A549 (cell line): Measurements from ENCODE around the gene PAPPA. TPM values are rescaled to one million over a fixed set of nuclear protein-coding genes. Genes with fewer than 3 reads are reported as not detected.

Experiments used
- ATAC-seq, 2 experiments: fragments of 200-7000 bp in 1 of 2; fragments of >200 bp in 1 of 2; cut with Nextera tagmentation in 1 of 2; cut with Tn5 transposase in 1 of 2; 3 replicates each; pipeline versions ENCODE4 v1.8.0 to v1.9.1; 2018 to 2020; ENCODE audit warnings: mild to moderate bottlenecking in 1 of 2, moderate library complexity in 1 of 2
- CTCF ChIA-PET: fragments of 300-600 bp; sonication (Branson Sonifier 250); formaldehyde crosslinking; extraction: SDS; loops from one replicate; lab custom pipeline; 2021; ENCODE audit warnings: antibody characterized with exemption, inconsistent platforms; lab: Yijun Ruan, JAX
- POLR2A ChIA-PET: fragments of 350-600 bp; formaldehyde crosslinking; extraction: SDS; loops from one replicate; lab custom pipeline; 2021; ENCODE audit warnings: antibody characterized with exemption, inconsistent platforms; lab: Yijun Ruan, JAX
- DNase-seq, 2 experiments: peaks; one replicate each; pipeline versions ENCODE4 v3.0.0 to v3.0.0-alpha.2; 2011 to 2016; ENCODE audit warnings: low read depth in 1 of 2, low spot score in 1 of 2
- FAIRE-seq: peaks from 2 replicates; lab custom pipeline; 2011; peaks lifted over from hg19 to GRCh38; lab: Jason Lieb, UNC
- H3K27ac ChIP-seq, 2 experiments: fragments of >200 bp; sonication (Bioruptor Twin); formaldehyde crosslinking; 3 replicates each; pipeline ENCODE4 v1.5.1; 2016 to 2017
- H3K4me1 ChIP-seq: fragments of >200 bp; sonication (Bioruptor Twin); formaldehyde crosslinking; 3 replicates; pipeline ENCODE4 v1.6.1; 2016
- H3K4me2 ChIP-seq: fragments of >200 bp; sonication (Bioruptor Twin); formaldehyde crosslinking; 3 replicates; pipeline ENCODE4 v1.6.1; 2016
- H3K4me3 ChIP-seq: fragments of >200 bp; sonication (Bioruptor Twin); formaldehyde crosslinking; 3 replicates; pipeline ENCODE4 v1.5.1; 2016
- H3K9me3 ChIP-seq: fragments of >200 bp; sonication (Bioruptor Twin); formaldehyde crosslinking; 3 replicates; pipeline ENCODE4 v1.6.1; 2016
- CEBPB ChIP-seq, 2 experiments: fragments of >200 bp in 1 of 2; sonication (Bioruptor Twin) in 1 of 2; formaldehyde crosslinking in 1 of 2; IDR thresholded peaks; 2 replicates each; pipeline ENCODE4 v1.6.1; 2012 to 2016
- CHD4 ChIP-seq: fragments of 200-600 bp; sonication (generic); IDR thresholded peaks from 2 replicates; pipeline ENCODE4 v1.6.1; 2016; ENCODE audit warnings: antibody characterized with exemption, mild to moderate bottlenecking, borderline replicate concordance
- EP300 ChIP-seq, 2 experiments: fragments of >200 bp; sonication (Bioruptor Twin); formaldehyde crosslinking; IDR thresholded peaks; 2 replicates in 1 of 2; 3 replicates in 1 of 2; pipeline ENCODE4 v1.6.1; 2016 to 2017
- ESRRA ChIP-seq: fragments of 150-350 bp; IDR thresholded peaks from 2 replicates; pipeline ENCODE4 v1.6.1; 2014; ENCODE audit warnings: mild to moderate bottlenecking, low read length, borderline replicate concordance
- FOSB ChIP-seq: fragments of 250-450 bp; sonication (Bioruptor Pico); IDR thresholded peaks from 2 replicates; pipeline ENCODE4 v1.5.0; 2020; ENCODE audit warnings: mild to moderate bottlenecking, moderate library complexity
- FOSL2 ChIP-seq, 2 experiments: fragments of 450-650 bp in 1 of 2; fragments of >200 bp in 1 of 2; sonication (Bioruptor Twin) in 1 of 2; formaldehyde crosslinking; IDR thresholded peaks; 2 replicates each; pipeline versions ENCODE4 v1.5.0 to v1.6.1; 2016 to 2020; ENCODE audit warnings: mild to moderate bottlenecking in 1 of 2, moderate library complexity in 1 of 2
- JUN ChIP-seq, 2 experiments: fragments of >200 bp; sonication (Bioruptor Twin); formaldehyde crosslinking; IDR thresholded peaks; 2 replicates in 1 of 2; 3 replicates in 1 of 2; pipeline ENCODE4 v1.6.1; 2016 to 2017
- JUNB ChIP-seq: fragments of >200 bp; sonication (Bioruptor Twin); formaldehyde crosslinking; IDR thresholded peaks from 2 replicates; pipeline ENCODE4 v1.6.1; 2016
- KDM5A ChIP-seq: fragments of 200-600 bp; sonication (generic); IDR thresholded peaks from 2 replicates; pipeline ENCODE4 v1.6.1; 2016; ENCODE audit warnings: antibody characterized with exemption, mild to moderate bottlenecking
- NFE2L2 ChIP-seq: fragments of 150-350 bp; conservative IDR thresholded peaks from 2 replicates; pipeline ENCODE4 v1.6.1; 2014; ENCODE audit warnings: low read length
- NR3C1 ChIP-seq: fragments of >200 bp; sonication (Bioruptor Twin); formaldehyde crosslinking; IDR thresholded peaks from 3 replicates; pipeline ENCODE4 v1.6.1; 2017
- SREBF2 ChIP-seq: fragments of 450-650 bp; IDR thresholded peaks from 2 replicates; pipeline ENCODE4 v1.6.1; 2014; ENCODE audit warnings: mild to moderate bottlenecking, moderate library complexity
- ZFP36 ChIP-seq: fragments of 450-650 bp; IDR thresholded peaks from 2 replicates; pipeline ENCODE4 v1.6.1; 2014; ENCODE audit warnings: borderline replicate concordance; ENCODE audit not compliant: partially characterized antibody
- ZNF302 ChIP-seq: fragments of 250-450 bp; sonication (Bioruptor Pico); IDR thresholded peaks from 2 replicates; pipeline ENCODE4 v1.9.0; 2021; ENCODE audit warnings: inconsistent platforms, mild to moderate bottlenecking, moderate library complexity
- WGBS: methylation state at CpG from one replicate; pipeline ENCODE4 v1.1.6; 2017; ENCODE audit errors: missing lambda C conversion rate; 5-methylcytosine and 5-hydroxymethylcytosine counted together
- polyA plus RNA-seq, 4 experiments: library from polyadenylated mRNA; depleted of rRNA in 3 of 4; stranded (reverse); fragments of >200 nt; fragmentation: RNase III in 1 of 4; extraction: RNeasy Plus Mini Kit Qiagen cat#74134 plus additional on column Dnase treatment in 1 of 4; gene quantifications; 2 replicates in 3 of 4; 3 replicates in 1 of 4; pipeline ENCODE4 v1.2.3, GENCODE V29; 2011 to 2017
- TF ChIP-seq, protein P1 (sequence below): IDR thresholded peaks from 2 replicates; pipeline ENCODE4 v1.6.1; 2012
- TF ChIP-seq, protein P2 (sequence below): IDR thresholded peaks from 2 replicates; pipeline ENCODE4 v1.6.1; 2012
- TF ChIP-seq, protein P3 (sequence below): fragments of 450-650 bp; IDR thresholded peaks from 2 replicates; pipeline ENCODE4 v1.6.1; 2014; ENCODE audit warnings: antibody characterized with exemption

Gene PAPPA
- polyA plus RNA-seq, 2 of the 4 experiments (the other 2 are of a cell fraction) = 40.0 to 127 TPM

DNA sequence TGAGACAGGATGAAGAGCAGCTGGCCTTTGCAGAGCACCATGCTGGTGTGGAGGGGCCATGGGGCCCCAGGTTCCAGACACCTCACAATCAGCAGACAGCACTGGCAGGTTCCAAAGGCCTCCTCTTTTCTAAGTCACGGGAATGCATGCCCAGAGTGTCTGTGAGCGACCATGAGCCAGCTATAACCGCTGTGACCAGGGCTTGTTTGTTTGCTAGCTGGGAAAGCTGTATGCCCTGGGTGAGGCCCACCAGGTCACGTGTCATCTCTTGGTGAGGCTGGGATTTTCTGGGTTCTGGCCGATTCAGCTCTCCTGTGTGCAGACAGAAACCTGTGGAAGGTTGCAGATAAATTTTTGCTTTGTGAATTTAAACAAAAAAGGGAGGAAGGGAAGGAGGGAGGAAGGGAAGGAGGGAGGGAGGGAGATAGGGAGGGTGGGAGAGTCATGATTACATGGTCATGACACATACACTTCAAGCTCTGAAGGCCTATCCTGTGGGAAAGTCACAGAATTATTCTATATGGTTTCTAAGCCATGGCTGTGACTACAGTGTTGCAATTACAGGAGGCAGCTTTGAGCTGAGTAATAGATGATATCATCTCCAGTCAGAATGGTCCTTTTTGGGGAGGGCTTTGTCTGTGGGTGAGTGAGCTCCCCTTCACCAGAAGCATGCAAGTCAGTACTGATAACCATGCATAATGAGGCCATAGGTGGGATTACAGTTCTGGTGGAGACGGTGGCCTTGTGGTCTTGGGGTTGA lies 37.2 kb downstream of the PAPPA start:
- ATAC-seq (peak; percentile 34 to 67), DNase-seq (peak in 1 of 2 experiments; percentile 17), FAIRE-seq (no peak)
- Histone ChIP-seq H3K4me2 (peak overlapping the region; percentile 56), H3K4me3 (no peak overlapping the region), H3K9me3 (no peaks in the 10 kb centered on the region), H3K4me1 (peaks cover 86% of the 10 kb centered on the region), H3K27ac (peak overlapping the region; percentile 58 to 76)
- ChIA-PET POLR2A (interaction anchor here (0.6 to 1.5 kb wide), 6 partner anchors 13 to 518 kb away, joined by 3 to 5 read pairs (median 3); partner anchors contain the start of gene PAPPA), CTCF (interaction anchor here (1.5 to 1.6 kb wide), 3 partner anchors 14 to 597 kb away, joined by 4 to 8 read pairs (median 4); no protein-coding TSS in a partner anchor)
- TF ChIP-seq CEBPB (IDR thresholded peaks at IDR 0.05) (peak; percentile 55 to 64; a peak in 3 of 4 replicates), JUNB (peak; percentile 37; the same call in 1 of the 2 replicates), ZNF302 (no peak), ZFP36 (peak; percentile 28), EP300 (IDR thresholded peaks at IDR 0.05) (peak in 1 of 2 experiments; percentile 7; a peak in 1 of 5 replicates), FOSL2 (IDR thresholded peaks at IDR 0.05) (peak; percentile 15; the same call in 1 of the 2 replicates), FOSL2 (CRISPR knock-in tag; IDR thresholded peaks at IDR 0.05) (peak; percentile 29; the same call in 1 of the 2 replicates), FOSB (CRISPR knock-in tag) (no peak), SREBF2 (no peak), JUN (IDR thresholded peaks at IDR 0.05) (peak; percentile 5 to 12; a peak in 2 of 5 replicates)
- TF ChIP-seq, protein P1, sequence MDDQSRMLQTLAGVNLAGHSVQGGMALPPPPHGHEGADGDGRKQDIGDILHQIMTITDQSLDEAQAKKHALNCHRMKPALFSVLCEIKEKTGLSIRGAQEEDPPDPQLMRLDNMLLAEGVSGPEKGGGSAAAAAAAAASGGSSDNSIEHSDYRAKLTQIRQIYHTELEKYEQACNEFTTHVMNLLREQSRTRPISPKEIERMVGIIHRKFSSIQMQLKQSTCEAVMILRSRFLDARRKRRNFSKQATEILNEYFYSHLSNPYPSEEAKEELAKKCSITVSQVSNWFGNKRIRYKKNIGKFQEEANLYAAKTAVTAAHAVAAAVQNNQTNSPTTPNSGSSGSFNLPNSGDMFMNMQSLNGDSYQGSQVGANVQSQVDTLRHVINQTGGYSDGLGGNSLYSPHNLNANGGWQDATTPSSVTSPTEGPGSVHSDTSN = no peak
- TF ChIP-seq, protein P2, sequence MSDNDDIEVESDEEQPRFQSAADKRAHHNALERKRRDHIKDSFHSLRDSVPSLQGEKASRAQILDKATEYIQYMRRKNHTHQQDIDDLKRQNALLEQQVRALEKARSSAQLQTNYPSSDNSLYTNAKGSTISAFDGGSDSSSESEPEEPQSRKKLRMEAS = no peak
- TF ChIP-seq, protein P3, sequence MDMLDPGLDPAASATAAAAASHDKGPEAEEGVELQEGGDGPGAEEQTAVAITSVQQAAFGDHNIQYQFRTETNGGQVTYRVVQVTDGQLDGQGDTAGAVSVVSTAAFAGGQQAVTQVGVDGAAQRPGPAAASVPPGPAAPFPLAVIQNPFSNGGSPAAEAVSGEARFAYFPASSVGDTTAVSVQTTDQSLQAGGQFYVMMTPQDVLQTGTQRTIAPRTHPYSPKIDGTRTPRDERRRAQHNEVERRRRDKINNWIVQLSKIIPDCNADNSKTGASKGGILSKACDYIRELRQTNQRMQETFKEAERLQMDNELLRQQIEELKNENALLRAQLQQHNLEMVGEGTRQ = peak; percentile 20; the same call in 1 of the 2 replicates
- 66% methylated on average over 6 of the region's 6 CpGs for WGBS

DNA sequence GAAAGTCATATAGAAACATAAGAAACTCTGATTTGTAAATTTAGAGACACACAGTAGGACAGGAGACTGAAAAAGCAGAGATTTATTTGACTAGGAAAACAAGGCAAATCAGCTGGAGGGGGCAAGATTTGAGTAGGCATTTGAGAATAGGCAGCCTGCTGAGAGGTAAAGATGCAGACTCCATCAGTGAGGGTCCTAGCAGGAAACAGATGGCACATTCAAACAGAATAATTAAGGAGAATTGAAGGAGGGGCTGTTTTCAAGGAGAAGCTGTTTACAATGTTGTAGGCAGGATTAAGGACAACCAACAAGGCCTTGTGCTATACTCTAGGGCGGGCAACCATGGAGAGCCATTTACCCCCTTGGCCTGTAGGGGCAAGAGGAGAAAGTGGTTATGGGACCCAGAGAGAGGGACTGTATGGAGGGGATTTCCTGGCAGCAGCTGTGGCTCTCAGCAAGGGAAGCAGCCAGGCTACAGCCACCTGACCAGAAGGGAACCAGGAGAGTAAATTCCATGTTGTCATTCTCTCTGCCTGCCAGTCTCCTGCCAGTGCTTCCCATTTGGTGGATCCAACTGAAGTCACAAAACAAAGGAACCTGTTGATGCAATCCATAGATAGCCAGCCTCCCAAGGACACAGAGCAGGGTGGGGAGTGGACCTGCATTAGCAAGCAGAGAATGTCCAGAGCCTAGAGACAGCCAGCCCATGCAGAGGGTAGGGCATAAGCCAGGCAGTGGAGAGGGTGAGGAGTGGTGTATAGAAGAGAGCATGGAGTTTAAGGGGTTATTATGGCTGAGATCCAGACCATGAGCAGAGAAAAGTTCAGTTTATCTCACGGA lies 38.2 kb downstream of the PAPPA start:
- CTCF ChIA-PET = interaction anchor here (1.5 to 1.6 kb wide), 2 partner anchors 15 to 380 kb away, joined by 4 read pairs; no protein-coding TSS in a partner anchor
- Histone ChIP-seq H3K4me3 (no peak overlapping the region), H3K4me1 (peaks cover 95% of the 10 kb centered on the region), H3K27ac (peak overlapping the region; percentile 50 to 76), H3K4me2 (peak overlapping the region; percentile 56), H3K9me3 (no peaks in the 10 kb centered on the region)
- no peak for DNase-seq
- ATAC-seq = peak in 1 of 2 experiments; percentile 37; a peak in 3 of 6 replicates
- POLR2A ChIA-PET = interaction anchor here (0.6 to 1.5 kb wide), 6 partner anchors 12 to 519 kb away, joined by 3 to 5 read pairs (median 3); partner anchors contain the start of gene PAPPA
- 83% methylated on average over 2 of the region's 2 CpGs for WGBS
- no peak for FAIRE-seq
- TF ChIP-seq NFE2L2 (no peak), NR3C1 (no peak), ESRRA (no peak), KDM5A (no peak)

DNA sequence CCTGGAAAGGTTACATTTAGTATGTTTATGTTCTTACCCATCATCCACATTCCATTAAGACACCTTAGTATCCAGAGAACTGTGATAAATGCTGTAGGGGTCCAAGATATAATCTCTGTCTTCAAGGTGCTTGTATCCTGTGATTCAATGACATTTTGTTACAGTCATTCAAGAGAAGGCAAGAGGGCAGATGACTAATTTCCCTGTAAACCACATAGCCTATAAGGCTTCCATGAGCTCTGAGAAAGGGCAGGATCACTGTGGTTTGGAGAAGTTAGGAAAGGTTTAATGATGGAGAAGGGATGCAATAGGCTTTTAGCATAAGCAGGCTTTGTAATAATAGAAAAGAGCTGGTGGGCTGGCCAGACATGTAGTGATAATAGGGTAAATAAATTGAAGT lies 40.0 kb downstream of the PAPPA start:
- H3K27ac ChIP-seq = peak overlapping the region; percentile 5 to 76; a peak in 3 of 6 replicates
- H3K4me1 ChIP-seq = peaks cover 100% of the 10 kb centered on the region
- TF ChIP-seq CHD4 (no peak), JUN (IDR thresholded peaks at IDR 0.05) (peak in 1 of 2 experiments; percentile 39; a peak in 1 of 5 replicates)
- no peak overlapping the region for H3K4me3 ChIP-seq
- DNase-seq (no peak), FAIRE-seq (no peak), ATAC-seq (no peak; a peak in 1 of 6 replicates)
- H3K9me3 ChIP-seq = no peaks in the 10 kb centered on the region
- ChIA-PET CTCF (interaction anchor here (1.3 to 1.4 kb wide), 2 partner anchors 13 to 600 kb away, joined by 3 read pairs; no protein-coding TSS in a partner anchor), POLR2A (no interaction called here)
- peak overlapping the region; percentile 20; the same call in 1 of the 3 replicates for H3K4me2 ChIP-seq
